Measurements from ENCODE around the gene SKOR1. TPM values are rescaled to one million over a fixed set of nuclear protein-coding genes. Genes with fewer than 3 reads are reported as not detected.
A peak's percentile ranks its signal among the peaks of the same experiment; 100 is the strongest.

Gene SKOR1
- total and polyA plus RNA-seq, 2 of the 13 experiments (the other 11 are each of a cell fraction or from before 2014, with no cell fraction given): 0.09 to 0.11 TPM

- TF ChIP-seq, protein P1, sequence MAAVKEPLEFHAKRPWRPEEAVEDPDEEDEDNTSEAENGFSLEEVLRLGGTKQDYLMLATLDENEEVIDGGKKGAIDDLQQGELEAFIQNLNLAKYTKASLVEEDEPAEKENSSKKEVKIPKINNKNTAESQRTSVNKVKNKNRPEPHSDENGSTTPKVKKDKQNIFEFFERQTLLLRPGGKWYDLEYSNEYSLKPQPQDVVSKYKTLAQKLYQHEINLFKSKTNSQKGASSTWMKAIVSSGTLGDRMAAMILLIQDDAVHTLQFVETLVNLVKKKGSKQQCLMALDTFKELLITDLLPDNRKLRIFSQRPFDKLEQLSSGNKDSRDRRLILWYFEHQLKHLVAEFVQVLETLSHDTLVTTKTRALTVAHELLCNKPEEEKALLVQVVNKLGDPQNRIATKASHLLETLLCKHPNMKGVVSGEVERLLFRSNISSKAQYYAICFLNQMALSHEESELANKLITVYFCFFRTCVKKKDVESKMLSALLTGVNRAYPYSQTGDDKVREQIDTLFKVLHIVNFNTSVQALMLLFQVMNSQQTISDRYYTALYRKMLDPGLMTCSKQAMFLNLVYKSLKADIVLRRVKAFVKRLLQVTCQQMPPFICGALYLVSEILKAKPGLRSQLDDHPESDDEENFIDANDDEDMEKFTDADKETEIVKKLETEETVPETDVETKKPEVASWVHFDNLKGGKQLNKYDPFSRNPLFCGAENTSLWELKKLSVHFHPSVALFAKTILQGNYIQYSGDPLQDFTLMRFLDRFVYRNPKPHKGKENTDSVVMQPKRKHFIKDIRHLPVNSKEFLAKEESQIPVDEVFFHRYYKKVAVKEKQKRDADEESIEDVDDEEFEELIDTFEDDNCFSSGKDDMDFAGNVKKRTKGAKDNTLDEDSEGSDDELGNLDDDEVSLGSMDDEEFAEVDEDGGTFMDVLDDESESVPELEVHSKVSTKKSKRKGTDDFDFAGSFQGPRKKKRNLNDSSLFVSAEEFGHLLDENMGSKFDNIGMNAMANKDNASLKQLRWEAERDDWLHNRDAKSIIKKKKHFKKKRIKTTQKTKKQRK (IDR thresholded peaks at IDR 0.05; ENCODE audit: low read length): no peak
- TF ChIP-seq ZNF766 (CRISPR knock-in tag; IDR thresholded peaks at IDR 0.05; ENCODE audit: borderline replicate concordance) (0 out of 2 replicates have a peak, but pooled peaks have one; percentile 47), TAF1 (CRISPR knock-in tag; IDR thresholded peaks at IDR 0.05) (peak; percentile 7; the same call in 1 of the 2 replicates), ZNF800 (CRISPR knock-in tag; IDR thresholded peaks at IDR 0.05) (0 out of 2 replicates have a peak, but pooled peaks have one; percentile 48), ZNF350 (CRISPR knock-in tag; IDR thresholded peaks at IDR 0.05; ENCODE audit: borderline replicate concordance, low read depth) (no peak), NFYC (CRISPR knock-in tag; IDR thresholded peaks at IDR 0.05) (0 out of 2 replicates have a peak, but pooled peaks have one; percentile 22), STAG1 (CRISPR knock-in tag; IDR thresholded peaks at IDR 0.05) (peak; percentile 31), SCMH1 (CRISPR knock-in tag; IDR thresholded peaks at IDR 0.05; ENCODE audit: borderline replicate concordance) (no peak), ZNF749 (CRISPR knock-in tag; IDR thresholded peaks at IDR 0.05; ENCODE audit: borderline replicate concordance) (0 out of 2 replicates have a peak, but pooled peaks have one; percentile 28), RXRA (CRISPR knock-in tag; IDR thresholded peaks at IDR 0.05) (0 out of 2 replicates have a peak, but pooled peaks have one; percentile 29), ZNF235 (CRISPR knock-in tag; IDR thresholded peaks at IDR 0.05; ENCODE audit: borderline replicate concordance) (no peak), SRY (CRISPR knock-in tag; IDR thresholded peaks at IDR 0.05) (0 out of 2 replicates have a peak, but pooled peaks have one; percentile 59), ZNF275 (CRISPR knock-in tag; IDR thresholded peaks at IDR 0.05; ENCODE audit: borderline replicate concordance) (no peak)
- TF ChIP-seq, protein P2, sequence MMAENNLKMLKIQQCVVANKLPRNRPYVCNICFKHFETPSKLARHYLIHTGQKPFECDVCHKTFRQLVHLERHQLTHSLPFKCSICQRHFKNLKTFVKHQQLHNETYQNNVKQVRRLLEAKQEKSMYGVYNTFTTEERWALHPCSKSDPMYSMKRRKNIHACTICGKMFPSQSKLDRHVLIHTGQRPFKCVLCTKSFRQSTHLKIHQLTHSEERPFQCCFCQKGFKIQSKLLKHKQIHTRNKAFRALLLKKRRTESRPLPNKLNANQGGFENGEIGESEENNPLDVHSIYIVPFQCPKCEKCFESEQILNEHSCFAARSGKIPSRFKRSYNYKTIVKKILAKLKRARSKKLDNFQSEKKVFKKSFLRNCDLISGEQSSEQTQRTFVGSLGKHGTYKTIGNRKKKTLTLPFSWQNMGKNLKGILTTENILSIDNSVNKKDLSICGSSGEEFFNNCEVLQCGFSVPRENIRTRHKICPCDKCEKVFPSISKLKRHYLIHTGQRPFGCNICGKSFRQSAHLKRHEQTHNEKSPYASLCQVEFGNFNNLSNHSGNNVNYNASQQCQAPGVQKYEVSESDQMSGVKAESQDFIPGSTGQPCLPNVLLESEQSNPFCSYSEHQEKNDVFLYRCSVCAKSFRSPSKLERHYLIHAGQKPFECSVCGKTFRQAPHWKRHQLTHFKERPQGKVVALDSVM (CRISPR knock-in tag; IDR thresholded peaks at IDR 0.05): 0 out of 2 replicates have a peak, but pooled peaks have one; percentile 19
- TF ChIP-seq, protein P3, sequence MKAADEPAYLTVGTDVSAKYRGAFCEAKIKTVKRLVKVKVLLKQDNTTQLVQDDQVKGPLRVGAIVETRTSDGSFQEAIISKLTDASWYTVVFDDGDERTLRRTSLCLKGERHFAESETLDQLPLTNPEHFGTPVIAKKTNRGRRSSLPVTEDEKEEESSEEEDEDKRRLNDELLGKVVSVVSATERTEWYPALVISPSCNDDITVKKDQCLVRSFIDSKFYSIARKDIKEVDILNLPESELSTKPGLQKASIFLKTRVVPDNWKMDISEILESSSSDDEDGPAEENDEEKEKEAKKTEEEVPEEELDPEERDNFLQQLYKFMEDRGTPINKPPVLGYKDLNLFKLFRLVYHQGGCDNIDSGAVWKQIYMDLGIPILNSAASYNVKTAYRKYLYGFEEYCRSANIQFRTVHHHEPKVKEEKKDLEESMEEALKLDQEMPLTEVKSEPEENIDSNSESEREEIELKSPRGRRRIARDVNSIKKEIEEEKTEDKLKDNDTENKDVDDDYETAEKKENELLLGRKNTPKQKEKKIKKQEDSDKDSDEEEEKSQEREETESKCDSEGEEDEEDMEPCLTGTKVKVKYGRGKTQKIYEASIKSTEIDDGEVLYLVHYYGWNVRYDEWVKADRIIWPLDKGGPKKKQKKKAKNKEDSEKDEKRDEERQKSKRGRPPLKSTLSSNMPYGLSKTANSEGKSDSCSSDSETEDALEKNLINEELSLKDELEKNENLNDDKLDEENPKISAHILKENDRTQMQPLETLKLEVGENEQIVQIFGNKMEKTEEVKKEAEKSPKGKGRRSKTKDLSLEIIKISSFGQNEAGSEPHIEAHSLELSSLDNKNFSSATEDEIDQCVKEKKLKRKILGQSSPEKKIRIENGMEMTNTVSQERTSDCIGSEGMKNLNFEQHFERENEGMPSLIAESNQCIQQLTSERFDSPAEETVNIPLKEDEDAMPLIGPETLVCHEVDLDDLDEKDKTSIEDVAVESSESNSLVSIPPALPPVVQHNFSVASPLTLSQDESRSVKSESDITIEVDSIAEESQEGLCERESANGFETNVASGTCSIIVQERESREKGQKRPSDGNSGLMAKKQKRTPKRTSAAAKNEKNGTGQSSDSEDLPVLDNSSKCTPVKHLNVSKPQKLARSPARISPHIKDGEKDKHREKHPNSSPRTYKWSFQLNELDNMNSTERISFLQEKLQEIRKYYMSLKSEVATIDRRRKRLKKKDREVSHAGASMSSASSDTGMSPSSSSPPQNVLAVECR (CRISPR knock-in tag; IDR thresholded peaks at IDR 0.05; ENCODE audit: borderline replicate concordance): 0 out of 2 replicates have a peak, but pooled peaks have one; percentile 37
Measured at GRCh38 chr15:67838789-67839332, 13.6 kb downstream of the SKOR1 start (continued).

Measured in HepG2 (cell line).